ENCODE measurements around the gene CFB.
"Not testable (repeated sequence)": the region's sequence is repeated elsewhere in the genome, so short reads cannot be mapped to it uniquely, and the experiment has no call there.

CFB gene

GRCh38 chr6:31945507-31946369 lies at the start of gene CFB:
TSS of gene CFB (plus strand) at chr6:31946095. CDS start at chr6:31946222, 127 bp downstream.
- DNase-seq (ENCODE audit: low read depth) = peak; percentile 90

DNA sequence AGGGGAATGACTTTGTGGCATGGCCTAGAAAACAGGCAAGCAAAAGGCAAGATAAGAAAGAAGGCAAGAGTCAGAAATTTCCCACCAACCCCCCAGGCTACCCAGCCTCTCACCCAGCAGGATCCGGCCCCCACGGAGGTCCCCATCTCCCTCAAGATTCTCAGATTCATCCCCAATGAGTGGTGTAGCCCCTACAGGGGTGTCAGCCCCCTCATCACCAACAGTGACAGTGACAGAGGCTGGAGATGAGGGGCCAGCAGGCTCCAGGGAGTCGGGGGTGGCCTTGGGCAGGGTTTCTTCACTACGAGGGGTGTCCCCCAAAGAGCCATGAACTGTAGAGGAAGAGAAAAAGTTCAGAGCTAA lies 49.4 kb upstream of the CFB start:
- DNase-seq (ENCODE audit: low read depth) = no peak

DNA sequence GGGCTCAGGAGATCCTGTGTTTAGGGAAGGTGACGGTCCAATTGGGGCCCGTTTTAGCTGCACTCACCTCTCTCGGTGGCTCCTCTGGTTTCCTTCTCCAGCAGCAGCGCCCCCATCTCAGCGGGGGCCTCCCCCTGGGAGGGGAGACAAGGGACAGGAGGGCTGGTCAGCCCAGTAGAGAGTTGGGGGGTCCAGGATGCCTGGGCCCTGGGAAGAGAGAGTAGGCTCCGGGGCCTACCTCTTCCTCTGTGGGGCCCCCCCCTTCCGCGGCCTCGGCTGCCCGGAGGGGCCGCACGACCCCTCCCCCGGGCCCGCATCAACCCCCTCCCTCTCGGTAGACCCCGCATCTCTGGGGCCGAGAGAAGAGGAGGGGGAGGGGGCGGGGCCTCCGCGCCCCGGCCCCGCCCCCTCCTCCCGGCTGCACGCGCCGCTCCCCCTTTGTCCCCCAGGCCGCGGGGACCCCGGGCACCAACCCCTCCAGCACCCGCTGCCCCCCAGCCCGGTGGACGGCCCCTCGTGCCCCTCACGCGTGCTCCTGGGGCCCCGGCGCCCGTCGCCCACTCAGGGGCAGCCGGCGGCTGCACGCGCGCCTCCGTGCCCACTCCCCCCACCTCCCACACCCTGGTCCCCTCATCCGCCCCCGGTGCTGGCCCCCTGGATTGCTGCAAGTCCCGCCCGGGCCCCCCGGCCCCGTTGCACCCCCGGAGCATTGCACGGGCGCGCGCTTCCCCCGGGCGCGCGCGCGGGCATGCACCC lies 48.9 kb upstream of the CFB start:
- no peak for DNase-seq (ENCODE audit: low read depth)

DNA sequence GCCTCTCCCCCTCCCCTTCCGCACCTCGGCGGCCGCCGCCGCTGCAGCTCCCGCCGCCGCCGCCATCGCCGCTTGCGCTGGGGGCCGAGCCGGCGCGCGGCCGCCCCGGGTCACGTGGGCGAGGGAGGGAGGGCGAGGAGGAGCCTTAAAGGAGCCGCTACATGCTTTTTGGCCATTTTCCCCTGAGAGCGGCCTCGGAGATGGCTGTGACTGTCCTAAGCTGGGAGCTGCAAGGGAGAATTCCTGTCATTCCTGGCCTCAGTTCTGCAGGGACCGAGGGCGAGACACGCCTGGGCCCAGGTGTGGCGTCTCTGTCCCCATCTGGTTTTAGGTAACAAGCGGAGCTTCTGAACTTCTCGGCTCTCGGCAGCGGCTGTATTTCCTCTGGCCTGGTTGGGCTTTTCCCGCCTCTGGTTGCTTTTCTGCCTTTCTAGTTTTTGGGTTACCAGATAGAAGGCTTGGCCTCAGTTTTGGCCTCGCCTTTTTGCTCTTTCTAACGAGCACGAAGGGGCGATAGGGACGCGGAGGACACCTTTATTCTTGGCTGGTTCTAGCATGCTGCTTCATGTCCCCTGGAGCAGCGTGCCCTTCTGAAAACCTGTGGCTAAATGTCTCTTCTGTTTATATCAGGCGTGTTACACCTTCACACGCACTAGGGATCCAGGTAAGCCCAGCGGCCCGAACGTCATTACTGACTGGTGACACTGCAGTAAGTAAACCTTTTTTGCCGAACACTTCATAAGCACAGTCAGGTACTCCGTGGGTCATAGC lies 48.1 kb upstream of the CFB start, which contains the start of gene EHMT2:
TSS of gene EHMT2 (minus strand) at position 87 of the 771 bp plus-strand sequence. CDS start at position 66, 21 bp downstream.
- DNase-seq (ENCODE audit: low read depth) = peak; percentile 64

DNA sequence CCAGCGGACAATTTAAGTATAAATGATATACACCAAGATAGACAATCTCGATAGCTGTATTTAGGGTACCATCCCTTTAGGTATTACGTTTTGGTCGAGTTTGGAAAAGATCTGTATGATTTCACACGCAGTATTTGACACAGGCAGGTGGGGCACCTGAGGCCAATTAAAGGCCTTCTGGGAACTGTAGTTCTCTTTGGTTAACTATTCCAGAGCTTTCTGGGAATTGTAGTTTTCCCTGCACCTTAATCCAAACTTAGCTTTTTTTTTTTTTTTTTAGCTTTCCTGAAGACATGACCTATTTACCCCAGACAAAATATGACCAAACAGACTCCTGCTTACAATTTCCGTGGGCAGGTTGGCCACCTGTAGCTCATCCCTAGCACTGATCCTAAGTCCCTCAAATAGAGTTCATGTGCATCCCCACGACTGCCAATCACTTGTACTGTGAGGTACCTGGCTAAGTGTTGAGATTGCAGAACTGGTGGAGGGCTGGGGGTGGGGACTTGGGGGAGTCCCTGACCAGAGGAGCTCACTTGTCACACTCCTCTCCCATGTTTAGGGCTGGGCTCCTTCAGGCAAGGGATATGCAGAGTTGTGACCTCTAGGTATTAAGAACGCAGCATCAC lies 47.4 kb upstream of the CFB start:
- peak; percentile 50 for DNase-seq (ENCODE audit: low read depth)

DNA sequence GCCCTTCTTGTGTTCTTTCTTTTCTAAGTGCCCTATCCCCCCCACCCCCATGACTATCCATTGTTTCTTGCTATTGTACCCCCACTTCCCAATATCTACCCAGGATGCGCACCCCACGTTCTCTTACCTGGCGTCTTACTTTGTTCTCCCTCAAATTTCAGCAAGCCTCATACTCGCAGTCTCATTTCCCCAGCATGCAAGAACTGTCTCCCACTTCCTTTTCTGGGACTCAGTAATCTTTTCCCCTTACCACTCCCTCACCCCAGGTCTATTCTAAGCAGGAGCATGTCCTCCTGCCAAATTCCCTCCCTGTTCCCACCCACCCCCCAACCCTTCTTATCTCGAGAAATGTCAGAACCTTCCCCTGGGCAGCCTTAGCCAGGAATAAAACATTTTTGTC lies 46.7 kb upstream of the CFB start:
- no peak for DNase-seq (ENCODE audit: low read depth)

GRCh38 chr6:31899882-31900722 lies 45.8 kb upstream of the CFB start:
- DNase-seq (ENCODE audit: low read depth) = no peak

- no peak for DNase-seq (ENCODE audit: low read depth)
Measured at GRCh38 chr6:31900917-31901414, 44.9 kb upstream of the CFB start.

GRCh38 chr6:31901415-31901952 lies 44.4 kb upstream of the CFB start:
- DNase-seq (ENCODE audit: low read depth) = peak; percentile 44

DNA sequence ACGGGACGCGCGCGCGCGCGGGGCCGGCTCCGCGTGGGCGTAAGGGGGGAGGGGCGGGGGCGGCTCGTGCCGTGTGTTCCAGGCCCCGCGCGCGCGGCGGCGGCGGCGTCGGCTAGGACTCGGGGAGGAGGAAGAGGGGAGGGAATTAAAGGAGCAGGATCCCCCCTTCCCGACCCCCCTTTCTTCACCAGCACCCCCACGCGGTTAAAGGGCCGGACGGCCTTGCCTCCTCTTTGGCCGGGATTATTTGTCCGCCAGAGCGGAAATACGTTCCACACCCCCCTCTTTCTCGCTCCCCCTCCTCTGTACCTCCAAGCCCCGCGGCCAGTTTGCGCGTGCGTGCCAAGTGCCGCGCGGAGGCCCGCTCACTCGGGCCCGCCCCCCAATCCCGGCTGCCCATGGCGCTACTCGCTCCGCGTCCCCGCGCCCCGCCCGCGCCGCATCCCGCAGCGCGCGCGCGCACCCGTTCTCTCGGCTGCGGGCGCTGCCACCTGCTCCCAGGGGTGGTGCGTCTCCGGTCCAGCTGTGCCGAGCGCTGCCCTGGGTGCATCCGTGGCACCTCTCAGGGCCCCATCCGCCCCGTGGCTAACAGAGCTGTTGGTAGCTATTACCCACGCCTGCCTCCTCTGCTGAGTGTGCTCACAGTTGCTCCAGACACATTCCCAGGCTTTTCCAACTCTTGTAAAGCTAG lies 43.8 kb upstream of the CFB start, which contains the start of gene ZBTB12:
TSS of gene ZBTB12 (minus strand) at position 134 of the 691 bp plus-strand sequence. CDS start 781 bp downstream, outside the sequence.
- peak; percentile 98 for DNase-seq (ENCODE audit: low read depth)

GRCh38 chr6:31903957-31904356 lies 41.9 kb upstream of the CFB start:
- DNase-seq (ENCODE audit: low read depth) = peak; percentile 95

- DNase-seq (ENCODE audit: low read depth) = no peak
Measured at GRCh38 chr6:31905041-31905440, 40.9 kb upstream of the CFB start.

- no peak for DNase-seq (ENCODE audit: low read depth)
Measured at GRCh38 chr6:31906122-31906521, 39.8 kb upstream of the CFB start.

- not testable (repeated sequence) for DNase-seq (ENCODE audit: low read depth)
Measured at GRCh38 chr6:31906727-31907126, 39.2 kb upstream of the CFB start.

- peak; percentile 97 for DNase-seq (ENCODE audit: low read depth)
Measured at GRCh38 chr6:31907158-31907813, 38.6 kb upstream of the CFB start.

DNA sequence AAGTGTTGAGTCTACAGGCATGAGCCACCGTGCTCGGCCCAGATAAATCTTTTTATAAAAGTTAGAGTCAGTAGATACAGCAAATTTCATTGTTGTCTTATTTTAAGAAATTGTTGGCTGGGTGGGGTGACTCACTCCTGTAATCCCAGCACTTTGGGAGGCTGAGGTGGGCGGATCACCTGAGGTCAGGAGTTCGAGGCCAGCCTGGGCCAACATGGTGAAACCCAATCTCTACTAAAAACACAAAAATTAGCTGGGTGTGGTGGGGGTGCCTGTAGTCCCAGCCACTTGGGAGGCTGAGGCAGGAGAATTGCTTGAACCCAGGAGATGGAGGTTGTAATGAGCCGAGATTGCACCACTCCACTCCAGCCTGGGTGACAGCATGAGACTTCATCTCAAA lies 37.6 kb upstream of the CFB start:
- not testable (repeated sequence) for DNase-seq (ENCODE audit: low read depth)

DNA sequence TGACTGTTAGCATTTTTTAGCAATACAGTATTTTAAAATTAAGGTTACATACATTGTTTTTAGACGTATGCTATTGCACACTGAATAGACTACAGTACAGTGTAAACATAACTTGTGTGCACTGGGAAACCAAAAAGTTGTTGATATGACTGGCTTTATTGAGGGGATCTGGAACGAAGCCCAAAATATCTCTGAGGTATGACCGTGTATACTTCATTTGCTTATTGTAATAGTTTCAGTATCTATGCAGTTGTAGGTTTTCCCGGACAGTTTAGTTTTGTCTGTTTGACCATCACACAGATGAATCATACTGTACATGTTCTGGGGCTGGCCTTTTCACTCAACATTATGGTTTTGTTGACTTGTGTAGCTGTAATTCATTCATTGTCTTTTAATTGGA lies 37.1 kb upstream of the CFB start:
- peak; percentile 76 for DNase-seq (ENCODE audit: low read depth)

DNA sequence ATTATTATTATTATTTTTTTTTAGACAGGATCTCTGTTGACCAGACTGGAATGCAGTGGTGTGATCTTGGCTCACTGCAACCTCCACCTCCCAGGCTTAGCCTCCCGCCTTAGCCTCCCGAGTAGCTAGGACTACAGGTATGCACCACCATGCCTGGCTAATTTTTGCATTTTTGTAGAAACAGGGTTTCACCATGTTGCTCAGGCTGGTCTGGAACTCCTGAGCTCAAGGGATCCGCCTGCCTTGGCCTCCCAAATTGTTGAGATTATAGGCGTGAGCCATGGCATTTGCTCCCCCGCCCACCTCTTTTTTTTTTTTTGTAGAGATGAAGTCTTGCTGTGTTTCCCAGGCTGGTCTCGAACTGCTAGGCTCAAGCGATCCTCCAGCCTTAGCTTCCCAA lies 36.6 kb upstream of the CFB start:
- not testable (repeated sequence) for DNase-seq (ENCODE audit: low read depth)

All from amniotic epithelial cell (primary cell).